Testis (tissue), 2 donors: ENCODE results near the gene FPR3.

Experiments
- CTCF ChIP-seq, 3 experiments: fragments of 450-650 bp in 2 of 3; fragments of 200-600 bp in 1 of 3; sonication (generic) in 1 of 3; IDR thresholded peaks; one replicate each; pipeline ENCODE4 v1.5.1; 2016 to 2019; ENCODE audit warnings: antibody characterized with exemption in 3 of 3, mild to moderate bottlenecking in 2 of 3, moderate library complexity in 1 of 3
- POLR2A ChIP-seq: fragments of 450-650 bp; IDR thresholded peaks from one replicate; pipeline ENCODE4 v1.6.1; 2017; ENCODE audit warnings: antibody characterized with exemption, mild to moderate bottlenecking, moderate library complexity

- TF ChIP-seq CTCF (IDR thresholded peaks at IDR 0.05) = no peak
- TF ChIP-seq POLR2A = no peak
Observed at GRCh38 chr19:51816711-51817110, 21.8 kb downstream of the FPR3 start.
